GM12891 (cell line): ENCODE measurements around the gene RALGAPA2.

Source experiments
- POLR2A ChIP-seq: IDR thresholded peaks from 2 replicates; pipeline ENCODE4 v1.6.1; 2011; ENCODE audit warnings: low read depth, low read length, control low read depth
- POLR2AphosphoS5 ChIP-seq: IDR thresholded peaks from 2 replicates; pipeline ENCODE4 v1.6.1; 2011; ENCODE audit warnings: low read depth, low read length, control low read depth
- POU2F2 ChIP-seq: IDR thresholded peaks from 2 replicates; pipeline ENCODE4 v1.6.1; 2011; ENCODE audit warnings: low read depth, mild to moderate bottlenecking, control low read depth, low read length, moderate library complexity
- SPI1 ChIP-seq: IDR thresholded peaks from 2 replicates; pipeline ENCODE4 v1.6.1; 2011; ENCODE audit warnings: low read depth, low read length, control low read depth
- TAF1 ChIP-seq: IDR thresholded peaks from 2 replicates; pipeline ENCODE4 v1.6.1; 2011; ENCODE audit warnings: low read depth, low read length, control low read depth

GRCh38 chr20:20546402-20546801 lies 166.0 kb downstream of the RALGAPA2 start:
- TF ChIP-seq POLR2A: no peak
- no peak for TF ChIP-seq POU2F2
- no peak for TF ChIP-seq POLR2AphosphoS5
- no peak for TF ChIP-seq TAF1
- no peak for TF ChIP-seq SPI1
